DMS79 treated with DMSO at 0.1 percent for 48 hours (cell line): ENCODE data around the gene GRK5.

Experiments used
- DNase-seq: peaks from one replicate; lab custom pipeline; 2025; lab: John Stamatoyannopoulos, UW

Gene GRK5

GRCh38 chr10:119406137-119406536 is 198.8 kb downstream of the GRK5 start:
- DNase-seq: no peak

DNA sequence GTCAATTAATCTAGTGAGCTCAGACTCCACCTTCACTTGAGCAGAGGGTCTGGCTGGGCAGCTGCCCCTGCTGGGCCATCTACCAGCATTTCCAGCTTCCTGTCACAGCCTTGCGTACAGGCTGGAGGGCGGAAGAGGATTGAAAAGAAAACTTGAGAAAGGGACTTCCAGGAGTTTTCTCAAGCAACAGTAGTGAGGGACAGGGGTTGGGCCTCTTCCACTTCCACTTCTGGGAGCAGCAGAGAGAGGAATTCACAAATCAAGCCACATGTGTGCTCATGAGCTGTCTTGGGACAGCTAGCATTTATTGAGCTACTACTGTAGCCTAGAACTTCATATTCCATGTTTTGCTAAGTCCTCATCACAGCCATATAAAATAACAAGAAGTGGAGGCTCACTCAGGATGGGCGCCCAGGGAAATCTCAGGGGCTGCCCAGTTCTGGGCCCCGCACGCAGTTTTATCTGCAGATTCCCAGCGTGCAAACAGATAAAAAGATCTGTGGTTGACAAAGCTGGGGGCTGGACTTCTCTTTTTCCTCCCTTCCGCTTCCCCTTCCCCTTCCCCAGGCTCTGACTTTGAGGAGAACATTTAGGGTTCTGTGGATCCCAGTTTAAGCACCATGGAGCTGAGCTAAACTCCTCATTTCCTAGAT is 199.4 kb downstream of the GRK5 start:
- no peak for DNase-seq

- no peak for DNase-seq
Measured at GRCh38 chr10:119407254-119407777, 199.9 kb downstream of the GRK5 start.

GRCh38 chr10:119408072-119408471 is 200.7 kb downstream of the GRK5 start:
- DNase-seq: no peak

- no peak for DNase-seq
Measured at GRCh38 chr10:119408969-119409371, 201.6 kb downstream of the GRK5 start.

GRCh38 chr10:119409385-119409784 is 202.0 kb downstream of the GRK5 start:
- no peak for DNase-seq

GRCh38 chr10:119409906-119410305 is 202.5 kb downstream of the GRK5 start:
- no peak for DNase-seq

DNA sequence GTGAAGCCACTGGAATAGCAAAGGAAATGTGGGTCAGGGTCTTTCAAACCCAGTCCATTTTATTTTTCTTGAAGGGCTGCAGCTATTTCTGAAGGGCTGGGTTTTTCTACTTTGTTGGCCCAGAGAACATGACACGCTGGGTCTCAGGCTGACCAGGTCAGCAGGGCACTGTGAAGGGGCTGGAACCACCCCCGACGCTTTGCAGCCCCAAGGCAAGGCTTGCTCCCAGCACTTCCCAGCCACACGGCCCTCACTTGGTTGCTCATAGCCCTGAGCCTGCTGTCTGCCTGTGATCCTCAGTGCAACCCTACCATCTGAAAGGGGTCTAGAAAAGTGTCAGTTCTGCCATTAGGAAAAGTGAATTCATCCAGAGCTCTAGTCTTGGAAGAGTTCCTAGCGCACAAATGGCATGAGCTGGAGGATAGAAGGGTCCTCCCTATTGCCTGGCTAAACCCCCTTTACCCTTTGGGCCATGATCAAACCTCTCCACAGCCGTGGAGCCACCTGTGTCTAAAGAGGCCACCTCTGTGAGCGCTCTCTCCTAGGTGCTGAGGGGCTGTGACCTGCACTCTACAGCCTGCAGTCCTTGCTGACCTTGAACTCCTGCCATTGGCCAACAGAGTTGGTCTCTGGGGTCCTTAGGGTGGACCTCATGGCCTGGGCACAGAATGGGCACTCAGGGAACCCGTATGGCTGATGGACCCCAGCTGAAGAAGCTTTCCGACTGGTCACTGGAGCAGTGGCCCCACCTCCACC is 203.2 kb downstream of the GRK5 start:
- DNase-seq: no peak

DNA sequence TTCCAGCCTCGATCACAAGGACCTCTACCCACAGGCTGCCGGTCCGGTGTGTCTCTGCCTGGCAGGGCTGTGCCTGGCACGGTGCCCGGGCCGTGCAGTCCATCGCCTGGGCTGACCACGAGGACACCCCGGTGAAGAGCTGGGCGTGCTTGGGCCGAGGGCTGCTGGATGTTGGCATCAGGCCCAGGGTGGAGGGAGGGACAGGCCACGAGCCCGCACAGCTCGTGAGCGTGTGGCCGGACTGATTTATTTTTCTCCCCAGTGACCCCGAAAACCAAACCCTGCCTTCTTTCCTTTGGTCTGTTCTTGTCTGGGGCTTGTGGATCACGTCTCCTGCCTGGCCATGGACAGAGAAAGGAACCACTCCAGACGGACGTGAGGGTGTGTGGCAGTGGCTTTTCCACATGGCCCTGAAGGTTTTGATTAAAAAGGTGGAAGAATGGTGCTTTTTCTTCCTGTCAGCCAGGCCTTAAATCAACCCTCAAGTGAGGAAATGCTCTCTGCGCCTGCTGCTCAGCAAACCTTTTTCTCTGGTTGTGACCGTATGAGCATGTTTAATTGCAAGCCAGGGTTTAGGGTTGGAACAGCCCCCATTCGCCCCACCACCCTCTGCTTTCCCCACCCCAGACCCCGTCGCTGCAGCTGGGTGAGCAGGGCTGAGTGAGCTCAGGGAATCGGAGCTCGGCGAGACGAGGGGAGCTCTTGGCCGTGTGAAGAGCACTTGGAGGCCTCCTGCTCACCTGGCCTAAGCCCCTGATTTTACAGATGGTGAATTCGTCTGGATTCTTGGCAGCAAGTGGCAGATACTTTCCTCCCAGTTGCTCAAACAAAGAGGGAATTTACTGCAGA is 205.1 kb downstream of the GRK5 start:
- peak; percentile 77 for DNase-seq

DNA sequence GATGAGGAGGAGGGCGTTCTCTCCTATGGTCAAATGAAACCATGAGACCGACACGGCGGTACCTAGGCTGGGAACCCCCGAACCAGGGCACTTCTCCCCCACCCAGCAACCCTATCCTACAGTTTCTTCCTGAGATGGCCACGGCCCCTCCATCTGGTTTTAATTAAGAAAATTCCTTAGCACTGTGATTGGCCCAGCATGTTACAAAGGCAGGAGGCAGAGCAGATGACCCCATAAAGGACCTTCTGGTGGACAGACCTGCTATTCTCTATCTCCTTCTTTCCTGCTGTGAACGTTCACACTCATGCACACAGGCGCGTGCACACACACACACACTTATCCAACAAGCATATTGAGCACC is 205.7 kb downstream of the GRK5 start:
- no peak for DNase-seq

DNA sequence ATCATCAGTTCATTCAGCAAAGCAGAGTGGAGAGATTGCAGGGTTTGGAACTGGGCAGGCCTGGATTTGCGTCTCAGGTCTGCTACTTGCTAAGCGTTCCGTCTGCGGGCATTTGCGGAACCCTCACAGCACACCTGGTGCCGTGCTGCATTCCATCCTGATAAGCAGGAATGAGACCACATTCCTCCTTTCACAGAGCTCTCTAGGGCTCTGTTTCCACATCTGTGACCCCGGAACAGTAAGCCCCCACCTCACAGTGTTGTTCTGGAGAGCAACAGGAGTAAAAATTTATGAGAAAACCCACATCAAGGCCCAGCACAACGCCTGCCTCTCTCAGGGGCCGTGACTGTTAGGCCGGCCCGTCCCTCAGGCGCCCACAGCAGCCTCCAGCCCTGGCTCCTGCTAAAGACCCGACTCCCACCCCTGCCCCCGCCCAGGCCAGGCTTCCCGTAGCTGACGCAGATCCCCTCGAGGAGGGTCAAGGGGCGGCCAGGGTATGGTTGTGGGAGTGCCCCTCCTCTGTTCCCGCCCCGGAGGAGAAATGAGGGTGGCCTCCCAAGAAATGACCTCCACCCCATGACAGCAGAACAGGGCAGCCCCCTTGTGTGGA is 206.2 kb downstream of the GRK5 start:
- no peak for DNase-seq

DNA sequence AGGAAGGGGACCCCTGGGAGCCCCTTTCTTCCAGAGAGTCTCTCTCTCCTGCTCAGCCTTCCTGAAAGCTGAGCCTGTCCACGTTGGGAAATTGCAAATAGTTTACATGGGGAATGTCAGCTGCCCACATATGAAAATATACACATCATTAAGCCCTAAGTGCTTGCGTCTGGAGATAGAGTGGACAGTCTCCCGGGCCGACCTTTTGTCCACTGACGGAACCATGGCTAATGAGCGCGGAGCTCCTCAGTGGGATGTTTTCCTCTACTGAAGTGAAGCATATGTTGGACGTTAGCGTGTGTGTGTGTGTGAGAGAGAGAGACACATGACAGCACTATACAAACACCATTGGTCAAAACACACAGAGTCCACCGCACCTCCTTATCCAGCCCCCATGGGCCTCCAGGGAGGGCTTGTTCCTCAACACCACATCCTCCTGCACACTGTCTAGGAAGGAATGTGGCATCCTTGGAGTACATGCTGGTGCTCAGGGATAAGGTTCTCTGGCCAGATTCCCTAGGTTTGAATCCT is 206.8 kb downstream of the GRK5 start:
- no peak for DNase-seq

DNA sequence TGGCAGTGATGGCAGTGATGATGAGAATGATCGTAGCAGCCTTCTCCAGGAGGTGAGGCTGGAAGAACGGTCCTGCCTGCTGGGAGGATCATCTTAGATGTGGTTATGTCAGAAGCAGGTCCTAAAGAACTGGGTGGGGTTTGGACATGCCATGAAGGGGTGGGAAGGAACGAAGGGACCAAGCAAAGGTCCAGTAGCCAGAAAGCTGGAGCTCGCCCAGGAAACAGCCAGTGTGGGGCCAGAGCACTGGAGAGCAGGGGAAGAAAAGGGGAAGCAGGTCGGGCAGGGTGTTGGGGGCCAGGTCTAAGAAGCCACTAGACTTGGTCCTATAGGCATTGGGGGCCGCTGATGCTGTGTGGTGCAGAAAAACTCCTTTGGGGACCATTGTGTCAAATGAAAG is 207.8 kb downstream of the GRK5 start:
- no peak for DNase-seq

DNA sequence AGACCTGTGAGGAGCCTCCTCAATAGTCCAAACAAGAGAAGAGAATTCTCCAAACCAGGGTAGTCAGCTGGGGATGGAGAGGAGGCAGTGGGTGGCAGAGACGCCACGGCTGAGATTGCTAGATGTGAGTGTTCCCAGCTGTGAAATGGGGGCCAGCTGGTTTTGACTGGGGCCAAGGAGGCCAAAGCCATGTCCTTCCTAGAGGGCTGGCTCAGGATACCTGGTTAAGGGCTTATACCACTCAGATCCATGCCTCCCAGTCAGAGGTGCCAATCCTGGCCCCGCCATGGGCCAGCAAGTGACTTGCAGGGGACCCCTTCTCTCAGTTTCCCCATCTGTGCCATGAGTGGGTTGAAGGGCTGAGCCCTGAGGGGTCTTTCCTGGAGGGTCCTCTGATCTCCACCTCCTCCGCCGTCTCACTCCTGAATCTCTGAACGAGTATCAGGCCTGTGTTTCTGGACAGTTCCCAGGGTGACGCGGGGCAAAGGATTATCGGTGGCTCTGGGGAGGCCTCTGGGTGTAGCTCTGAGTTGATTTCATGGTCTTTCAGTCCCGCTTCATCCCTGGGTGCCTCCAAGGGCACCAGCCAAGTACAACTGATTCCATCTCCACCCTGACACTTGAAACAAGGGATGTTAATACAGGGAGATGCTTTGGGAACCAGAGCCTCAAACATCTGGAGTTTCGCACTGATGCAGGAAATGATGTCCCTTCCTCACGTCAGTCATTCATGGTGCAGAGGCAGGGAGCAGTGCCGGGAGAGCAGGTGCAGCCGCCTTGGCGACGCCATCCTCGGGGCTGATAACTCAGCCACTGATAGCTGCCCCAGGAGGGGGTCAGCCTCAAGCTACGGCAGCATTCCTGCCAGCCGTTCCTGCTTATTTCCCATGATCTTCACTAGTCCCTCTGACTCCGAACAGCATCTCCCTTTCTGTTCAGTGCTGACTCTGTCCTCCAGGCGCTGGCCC is 208.4 kb downstream of the GRK5 start:
- DNase-seq: no peak

GRCh38 chr10:119416855-119417254 is 209.5 kb downstream of the GRK5 start:
- DNase-seq: no peak

DNA sequence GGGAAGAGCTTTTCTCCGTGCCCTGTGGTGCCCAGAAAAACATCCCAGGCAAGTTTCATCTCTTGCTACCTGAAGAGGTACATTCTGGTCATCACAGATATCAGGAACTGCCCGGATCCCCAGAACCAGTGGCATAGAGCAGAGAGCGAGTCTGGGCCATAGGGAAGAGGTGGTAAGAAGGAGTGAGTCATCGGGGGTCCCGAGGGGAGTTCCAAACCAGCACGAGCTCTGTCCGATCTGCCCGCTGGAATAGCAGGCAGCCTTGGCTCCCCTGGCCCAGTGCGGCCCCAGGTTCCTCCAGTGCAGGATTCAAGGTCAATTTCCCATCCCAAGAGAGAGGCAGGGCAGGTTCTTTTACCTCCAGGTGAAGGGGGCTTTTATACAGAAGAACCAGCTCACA is 210.5 kb downstream of the GRK5 start:
- DNase-seq: no peak

DNA sequence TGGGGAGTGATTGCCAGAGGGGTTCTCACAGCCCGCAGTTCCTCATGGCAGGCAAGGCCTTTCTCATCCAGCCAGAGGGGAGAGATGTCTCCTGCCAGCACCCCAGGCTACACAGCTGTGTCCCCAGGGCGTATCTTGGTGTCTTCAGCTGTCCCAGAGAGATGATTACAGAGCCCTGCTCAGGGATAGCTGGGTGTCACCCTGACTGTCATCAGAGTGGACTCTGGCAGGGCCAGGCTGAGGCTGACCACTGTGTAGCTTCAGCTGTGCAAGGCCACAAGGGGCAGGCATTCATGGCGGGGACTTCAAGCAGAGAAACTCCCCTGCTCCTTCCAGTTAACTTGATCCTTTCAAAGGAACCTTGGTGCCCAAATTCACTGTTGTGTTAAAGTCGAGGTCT is 211.0 kb downstream of the GRK5 start:
- DNase-seq: no peak

GRCh38 chr10:119419931-119420330 is 212.6 kb downstream of the GRK5 start:
- no peak for DNase-seq

DNA sequence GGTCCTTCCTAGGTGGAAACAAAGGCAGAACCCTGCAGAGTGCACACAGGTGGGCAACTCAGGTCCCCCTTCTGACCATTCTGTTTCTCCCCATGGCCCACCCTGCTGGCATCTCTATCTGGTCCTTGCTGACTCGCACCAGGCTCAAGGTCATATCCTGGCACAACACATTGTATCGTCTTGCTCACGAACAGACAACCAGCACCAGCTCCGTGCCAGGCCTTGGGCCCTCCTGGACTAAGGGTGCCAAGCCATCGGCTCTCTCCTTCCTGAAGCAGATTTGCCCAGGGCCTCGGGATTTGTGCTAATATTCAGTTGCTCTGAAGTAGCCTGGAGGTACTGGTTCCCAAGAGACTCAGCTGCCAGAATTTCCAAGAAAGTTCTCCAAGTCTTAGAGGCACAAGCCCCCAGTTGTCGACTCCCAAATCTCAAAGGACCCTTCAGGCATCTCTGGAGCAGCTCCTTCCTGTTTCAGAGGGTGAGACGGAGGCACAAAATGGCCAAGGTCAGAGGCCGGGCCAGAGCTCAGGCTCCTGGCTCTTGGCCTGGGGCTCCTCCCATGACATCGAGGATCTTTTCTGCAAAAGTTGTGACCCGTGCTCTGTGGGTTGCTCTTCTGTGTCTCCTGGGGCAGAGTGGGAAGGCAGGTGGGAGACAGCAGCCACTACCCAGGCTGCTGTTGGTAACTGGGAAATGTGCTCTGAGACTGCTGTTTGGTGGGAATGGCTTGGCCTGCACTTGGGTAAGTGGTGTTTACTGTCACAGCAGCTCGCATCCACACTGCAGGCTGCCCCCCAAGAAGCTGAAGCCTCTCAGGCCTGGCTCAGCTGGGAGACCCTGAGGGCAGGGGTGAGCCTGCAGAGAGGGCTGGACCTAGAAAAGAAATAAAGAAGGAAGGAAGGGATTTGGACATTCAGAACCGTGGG is 213.8 kb downstream of the GRK5 start:
- DNase-seq: no peak
